HEK293 (cell line): Measurements from ENCODE around the gene TSPAN9.

Source experiments
- ZBTB1 ChIP-seq: fragments of 450-650 bp; formaldehyde crosslinking; IDR thresholded peaks from 2 replicates; pipeline ENCODE4 v1.5.1; 2016; ENCODE audit warnings: missing biosample characterization, missing genetic modification characterization
- ZBTB21 ChIP-seq: fragments of 450-650 bp; formaldehyde crosslinking; IDR thresholded peaks from 2 replicates; pipeline ENCODE4 v1.5.1; 2017; ENCODE audit warnings: missing biosample characterization, missing genetic modification characterization
- ZNF112 ChIP-seq: fragments of 450-650 bp; formaldehyde crosslinking; IDR thresholded peaks from 2 replicates; pipeline ENCODE4 v1.5.0; 2017; ENCODE audit warnings: missing biosample characterization, missing genetic modification characterization
- ZNF174 ChIP-seq: fragments of 450-650 bp; formaldehyde crosslinking; IDR thresholded peaks from 2 replicates; pipeline ENCODE4 v1.5.0; 2017; ENCODE audit warnings: missing biosample characterization, mild to moderate bottlenecking, missing genetic modification characterization
- ZNF514 ChIP-seq: fragments of 450-650 bp; formaldehyde crosslinking; IDR thresholded peaks from 2 replicates; pipeline ENCODE4 v1.5.1; 2016; ENCODE audit warnings: missing biosample characterization, missing genetic modification characterization
- ZNF558 ChIP-seq: fragments of 450-650 bp; formaldehyde crosslinking; IDR thresholded peaks from 2 replicates; pipeline ENCODE4 v1.5.1; 2016; ENCODE audit warnings: missing biosample characterization, missing genetic modification characterization
- ZNF561 ChIP-seq: fragments of 450-650 bp; IDR thresholded peaks from 2 replicates; pipeline ENCODE4 v1.5.1; 2018; ENCODE audit warnings: missing biosample characterization, missing genetic modification characterization, borderline replicate concordance
- TF ChIP-seq, protein P1 (sequence below): fragments of 450-650 bp; formaldehyde crosslinking; IDR thresholded peaks from 2 replicates; pipeline ENCODE4 v1.5.1; 2016; ENCODE audit warnings: missing biosample characterization, missing genetic modification characterization
- TF ChIP-seq, protein P2 (sequence below): fragments of 450-650 bp; formaldehyde crosslinking; IDR thresholded peaks from 2 replicates; pipeline ENCODE4 v1.5.1; 2017; ENCODE audit warnings: missing biosample characterization, mild to moderate bottlenecking, missing genetic modification characterization, moderate library complexity
- TF ChIP-seq, protein P3 (sequence below): fragments of 450-650 bp; formaldehyde crosslinking; IDR thresholded peaks from 2 replicates; pipeline ENCODE4 v1.5.1; 2016; ENCODE audit warnings: missing biosample characterization, missing genetic modification characterization

DNA sequence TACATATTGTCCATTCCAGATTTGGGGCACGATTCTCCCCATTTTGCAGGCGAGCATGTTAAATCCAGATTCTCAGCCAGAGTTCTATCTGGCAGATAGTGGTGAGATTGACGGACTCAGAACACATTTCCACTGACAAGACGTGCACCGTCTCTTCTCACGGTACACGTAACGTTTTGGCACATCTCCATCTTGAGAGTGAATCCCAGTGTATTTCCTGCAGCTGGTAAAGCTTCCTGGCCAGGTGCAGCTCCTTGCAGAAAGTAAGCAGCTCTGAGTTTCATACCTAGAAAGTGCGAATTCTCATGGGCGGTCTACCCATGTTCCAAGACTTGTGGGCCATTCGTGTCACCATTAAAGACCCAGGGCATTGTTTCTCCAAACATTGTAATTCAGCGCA, 102.6 kb downstream of the TSPAN9 start:
- TF ChIP-seq, protein P1, sequence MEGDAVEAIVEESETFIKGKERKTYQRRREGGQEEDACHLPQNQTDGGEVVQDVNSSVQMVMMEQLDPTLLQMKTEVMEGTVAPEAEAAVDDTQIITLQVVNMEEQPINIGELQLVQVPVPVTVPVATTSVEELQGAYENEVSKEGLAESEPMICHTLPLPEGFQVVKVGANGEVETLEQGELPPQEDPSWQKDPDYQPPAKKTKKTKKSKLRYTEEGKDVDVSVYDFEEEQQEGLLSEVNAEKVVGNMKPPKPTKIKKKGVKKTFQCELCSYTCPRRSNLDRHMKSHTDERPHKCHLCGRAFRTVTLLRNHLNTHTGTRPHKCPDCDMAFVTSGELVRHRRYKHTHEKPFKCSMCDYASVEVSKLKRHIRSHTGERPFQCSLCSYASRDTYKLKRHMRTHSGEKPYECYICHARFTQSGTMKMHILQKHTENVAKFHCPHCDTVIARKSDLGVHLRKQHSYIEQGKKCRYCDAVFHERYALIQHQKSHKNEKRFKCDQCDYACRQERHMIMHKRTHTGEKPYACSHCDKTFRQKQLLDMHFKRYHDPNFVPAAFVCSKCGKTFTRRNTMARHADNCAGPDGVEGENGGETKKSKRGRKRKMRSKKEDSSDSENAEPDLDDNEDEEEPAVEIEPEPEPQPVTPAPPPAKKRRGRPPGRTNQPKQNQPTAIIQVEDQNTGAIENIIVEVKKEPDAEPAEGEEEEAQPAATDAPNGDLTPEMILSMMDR (tag by site-specific recombination): no peak
- no peak for TF ChIP-seq ZNF561 (tag by site-specific recombination)
- no peak for TF ChIP-seq ZNF558 (tag by site-specific recombination)
- no peak for TF ChIP-seq ZNF174 (tag by site-specific recombination)
- TF ChIP-seq ZNF112: no peak
- TF ChIP-seq ZBTB21: no peak
- TF ChIP-seq, protein P2, sequence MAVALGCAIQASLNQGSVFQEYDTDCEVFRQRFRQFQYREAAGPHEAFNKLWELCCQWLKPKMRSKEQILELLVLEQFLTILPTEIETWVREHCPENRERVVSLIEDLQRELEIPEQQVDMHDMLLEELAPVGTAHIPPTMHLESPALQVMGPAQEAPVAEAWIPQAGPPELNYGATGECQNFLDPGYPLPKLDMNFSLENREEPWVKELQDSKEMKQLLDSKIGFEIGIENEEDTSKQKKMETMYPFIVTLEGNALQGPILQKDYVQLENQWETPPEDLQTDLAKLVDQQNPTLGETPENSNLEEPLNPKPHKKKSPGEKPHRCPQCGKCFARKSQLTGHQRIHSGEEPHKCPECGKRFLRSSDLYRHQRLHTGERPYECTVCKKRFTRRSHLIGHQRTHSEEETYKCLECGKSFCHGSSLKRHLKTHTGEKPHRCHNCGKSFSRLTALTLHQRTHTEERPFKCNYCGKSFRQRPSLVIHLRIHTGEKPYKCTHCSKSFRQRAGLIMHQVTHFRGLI: no peak
- TF ChIP-seq ZBTB1 (tag by site-specific recombination): no peak
- no peak for TF ChIP-seq ZNF514
- TF ChIP-seq, protein P3, sequence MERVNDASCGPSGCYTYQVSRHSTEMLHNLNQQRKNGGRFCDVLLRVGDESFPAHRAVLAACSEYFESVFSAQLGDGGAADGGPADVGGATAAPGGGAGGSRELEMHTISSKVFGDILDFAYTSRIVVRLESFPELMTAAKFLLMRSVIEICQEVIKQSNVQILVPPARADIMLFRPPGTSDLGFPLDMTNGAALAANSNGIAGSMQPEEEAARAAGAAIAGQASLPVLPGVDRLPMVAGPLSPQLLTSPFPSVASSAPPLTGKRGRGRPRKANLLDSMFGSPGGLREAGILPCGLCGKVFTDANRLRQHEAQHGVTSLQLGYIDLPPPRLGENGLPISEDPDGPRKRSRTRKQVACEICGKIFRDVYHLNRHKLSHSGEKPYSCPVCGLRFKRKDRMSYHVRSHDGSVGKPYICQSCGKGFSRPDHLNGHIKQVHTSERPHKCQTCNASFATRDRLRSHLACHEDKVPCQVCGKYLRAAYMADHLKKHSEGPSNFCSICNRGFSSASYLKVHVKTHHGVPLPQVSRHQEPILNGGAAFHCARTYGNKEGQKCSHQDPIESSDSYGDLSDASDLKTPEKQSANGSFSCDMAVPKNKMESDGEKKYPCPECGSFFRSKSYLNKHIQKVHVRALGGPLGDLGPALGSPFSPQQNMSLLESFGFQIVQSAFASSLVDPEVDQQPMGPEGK (tag by site-specific recombination): no peak
